Osteoblast (primary cell): ENCODE measurements around the gene CAPN9. TPM values are rescaled to one million over a fixed set of nuclear protein-coding genes. Genes with fewer than 3 reads are reported as not detected.

ENCODE experiments used
- DNase-seq: peaks from one replicate; pipeline ENCODE4 v3.0.0; 2011; ENCODE audit warnings: low spot score, mixed read lengths; ENCODE audit not compliant: insufficient read length; ENCODE audit errors: missing footprints
- H2AFZ ChIP-seq: 2 replicates; pipeline ENCODE4 v1.6.0; 2011; ENCODE audit warnings: mild to moderate bottlenecking, low read length
- H3K27ac ChIP-seq: 2 replicates; pipeline ENCODE4 v1.5.1; 2011; ENCODE audit warnings: mild to moderate bottlenecking, low read depth, low read length, moderate library complexity
- H3K27me3 ChIP-seq: 2 replicates; pipeline ENCODE4 v1.6.0; 2012; ENCODE audit warnings: mild to moderate bottlenecking, control low read depth, inconsistent platforms, low read length, moderate library complexity; ENCODE audit not compliant: insufficient read depth
- H3K36me3 ChIP-seq: 2 replicates; pipeline ENCODE4 v1.5.1; 2011; ENCODE audit warnings: mild to moderate bottlenecking, low read length, control low read depth, moderate library complexity; ENCODE audit not compliant: insufficient read depth
- H3K4me1 ChIP-seq: 2 replicates; pipeline ENCODE4 v1.5.1; 2011; ENCODE audit warnings: mild to moderate bottlenecking, low read length, control low read depth, moderate library complexity; ENCODE audit not compliant: insufficient read depth
- H3K4me2 ChIP-seq: 2 replicates; pipeline ENCODE4 v1.6.0; 2011; ENCODE audit warnings: mild to moderate bottlenecking, low read length; ENCODE audit not compliant: insufficient read depth
- H3K4me3 ChIP-seq: fragments of 200-600 bp; sonication (generic); 3 replicates; pipeline ENCODE4 v1.5.1; 2012; ENCODE audit warnings: mild to moderate bottlenecking, low read length, inconsistent platforms; ENCODE audit not compliant: insufficient read depth
- H3K79me2 ChIP-seq: 2 replicates; pipeline ENCODE4 v1.6.0; 2012; ENCODE audit warnings: mild to moderate bottlenecking, low read length, control low read depth, inconsistent platforms; ENCODE audit not compliant: insufficient read depth
- H3K9me3 ChIP-seq: 2 replicates; pipeline ENCODE4 v1.5.1; 2011; ENCODE audit warnings: low read depth, low read length, control low read depth
- H4K20me1 ChIP-seq: 2 replicates; pipeline ENCODE4 v1.6.0; 2012; ENCODE audit warnings: mild to moderate bottlenecking, low read length, control low read depth; ENCODE audit not compliant: insufficient read depth
- total RNA-seq: library from RNA; depleted of rRNA; stranded (reverse); fragments of >200 nt; gene quantifications from 2 replicates; pipeline ENCODE4 v1.2.3, GENCODE V29; 2012
- TF ChIP-seq, protein P1 (sequence below): IDR thresholded peaks from 2 replicates; pipeline ENCODE4 v1.5.1; 2011; ENCODE audit warnings: mild to moderate bottlenecking, low read depth, low read length, moderate library complexity; ENCODE audit errors: extremely low read depth

CAPN9 gene
- total RNA-seq, 1 donor, result not detected

DNA sequence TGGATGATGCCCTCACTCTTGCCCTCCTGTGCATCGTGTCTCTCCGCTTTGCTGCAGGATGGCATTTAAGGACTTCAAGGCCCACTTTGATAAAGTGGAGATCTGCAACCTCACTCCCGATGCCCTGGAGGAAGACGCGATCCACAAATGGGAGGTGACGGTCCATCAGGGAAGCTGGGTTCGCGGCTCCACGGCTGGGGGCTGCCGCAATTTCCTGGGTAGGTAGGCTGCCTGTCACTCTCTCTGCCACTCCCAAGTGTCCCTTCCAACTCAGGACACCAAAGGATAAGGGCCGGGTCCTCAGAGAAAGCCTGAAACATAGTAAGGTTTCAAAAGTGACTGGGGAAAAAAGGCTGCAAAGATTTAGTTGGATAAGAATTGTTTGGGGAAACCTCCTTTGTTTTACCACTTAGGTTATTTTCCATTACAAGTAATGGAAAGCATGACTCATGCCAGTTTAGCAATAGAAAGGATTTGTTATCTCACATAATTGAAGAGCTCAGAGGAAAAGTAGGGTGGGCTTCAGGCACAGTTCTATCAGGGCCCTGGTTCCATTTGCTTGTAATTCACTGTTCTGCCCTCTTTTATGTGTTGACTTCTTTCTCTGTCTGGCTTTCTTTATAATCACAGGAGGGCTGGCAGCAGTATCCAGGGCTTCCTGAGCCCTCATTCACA is 31.9 kb downstream of the CAPN9 start:
- TF ChIP-seq, protein P1, sequence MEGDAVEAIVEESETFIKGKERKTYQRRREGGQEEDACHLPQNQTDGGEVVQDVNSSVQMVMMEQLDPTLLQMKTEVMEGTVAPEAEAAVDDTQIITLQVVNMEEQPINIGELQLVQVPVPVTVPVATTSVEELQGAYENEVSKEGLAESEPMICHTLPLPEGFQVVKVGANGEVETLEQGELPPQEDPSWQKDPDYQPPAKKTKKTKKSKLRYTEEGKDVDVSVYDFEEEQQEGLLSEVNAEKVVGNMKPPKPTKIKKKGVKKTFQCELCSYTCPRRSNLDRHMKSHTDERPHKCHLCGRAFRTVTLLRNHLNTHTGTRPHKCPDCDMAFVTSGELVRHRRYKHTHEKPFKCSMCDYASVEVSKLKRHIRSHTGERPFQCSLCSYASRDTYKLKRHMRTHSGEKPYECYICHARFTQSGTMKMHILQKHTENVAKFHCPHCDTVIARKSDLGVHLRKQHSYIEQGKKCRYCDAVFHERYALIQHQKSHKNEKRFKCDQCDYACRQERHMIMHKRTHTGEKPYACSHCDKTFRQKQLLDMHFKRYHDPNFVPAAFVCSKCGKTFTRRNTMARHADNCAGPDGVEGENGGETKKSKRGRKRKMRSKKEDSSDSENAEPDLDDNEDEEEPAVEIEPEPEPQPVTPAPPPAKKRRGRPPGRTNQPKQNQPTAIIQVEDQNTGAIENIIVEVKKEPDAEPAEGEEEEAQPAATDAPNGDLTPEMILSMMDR, result no peak
- no peaks in the 10 kb centered on the region for H3K4me1 ChIP-seq
- DNase-seq, result no peak
- no peaks in the 10 kb centered on the region for H3K79me2 ChIP-seq
- no peak overlapping the region for H3K4me2 ChIP-seq
- H3K4me3 ChIP-seq, result no peak overlapping the region
- no peak overlapping the region for H3K27ac ChIP-seq
- no peaks in the 10 kb centered on the region for H4K20me1 ChIP-seq
- H3K9me3 ChIP-seq, result no peaks in the 10 kb centered on the region
- H3K27me3 ChIP-seq, result peaks cover 7% of the 10 kb centered on the region
- H2AFZ ChIP-seq, result no peak overlapping the region
- H3K36me3 ChIP-seq, result no peaks in the 10 kb centered on the region

DNA sequence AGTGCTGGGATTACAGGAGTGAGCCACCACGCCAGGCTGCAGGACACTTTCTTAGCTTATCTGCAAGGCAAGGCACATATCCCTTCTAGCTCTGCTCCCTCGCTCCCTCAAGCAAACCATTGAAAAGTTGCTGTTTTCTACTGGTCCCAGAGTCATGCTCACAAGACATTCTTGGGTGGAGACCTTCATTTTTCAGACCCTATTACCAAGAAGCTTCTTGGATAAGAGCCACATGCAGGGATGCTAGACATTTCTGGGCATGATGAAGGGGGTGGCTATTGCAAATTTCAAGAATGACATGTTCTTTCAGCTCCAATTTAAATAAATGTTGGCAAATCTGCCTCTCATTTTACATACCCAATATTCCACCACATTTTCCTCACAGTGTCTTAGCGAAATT is 33.9 kb downstream of the CAPN9 start:
- H3K79me2 ChIP-seq, result no peaks in the 10 kb centered on the region

DNA sequence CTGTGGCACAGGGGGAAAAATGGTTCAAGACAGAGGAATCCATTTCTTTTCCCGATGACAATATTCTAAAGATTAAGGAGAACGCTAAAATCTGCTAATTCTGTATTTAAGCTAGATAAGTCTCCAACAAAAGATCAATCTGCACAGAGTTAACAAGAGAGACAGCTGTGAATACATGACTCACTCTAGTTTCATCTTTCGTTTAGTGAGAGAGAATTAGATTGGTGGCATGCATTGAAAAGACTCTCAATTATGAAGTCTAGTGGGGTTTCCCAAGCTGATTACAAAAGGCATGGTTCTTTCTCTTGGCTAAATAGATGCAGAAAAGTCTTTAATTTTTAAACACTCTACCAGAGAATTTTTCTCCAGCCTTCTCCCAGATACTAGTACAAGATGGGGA is 34.4 kb downstream of the CAPN9 start:
- no peak overlapping the region for H3K4me2 ChIP-seq
- TF ChIP-seq, protein P1, result no peak
- H3K27ac ChIP-seq, result no peak overlapping the region
- H3K9me3 ChIP-seq, result no peaks in the 10 kb centered on the region
- no peaks in the 10 kb centered on the region for H3K4me1 ChIP-seq
- no peak overlapping the region for H3K4me3 ChIP-seq
- H2AFZ ChIP-seq, result no peak overlapping the region
- H3K79me2 ChIP-seq, result no peaks in the 10 kb centered on the region
- no peaks in the 10 kb centered on the region for H3K36me3 ChIP-seq
- H4K20me1 ChIP-seq, result no peaks in the 10 kb centered on the region
- no peak for DNase-seq
- peaks cover 7% of the 10 kb centered on the region for H3K27me3 ChIP-seq

More for the DNA sequence above, 33.9 kb downstream of the CAPN9 start:
- Histone ChIP-seq H3K4me3 (no peak overlapping the region), H3K4me2 (no peak overlapping the region), H3K9me3 (no peaks in the 10 kb centered on the region), H3K27ac (no peak overlapping the region), H3K4me1 (no peaks in the 10 kb centered on the region), H2AFZ (no peak overlapping the region), H3K36me3 (no peaks in the 10 kb centered on the region), H3K27me3 (peaks cover 7% of the 10 kb centered on the region), H4K20me1 (no peaks in the 10 kb centered on the region)
- TF ChIP-seq, protein P1, result no peak
- no peak for DNase-seq

DNA sequence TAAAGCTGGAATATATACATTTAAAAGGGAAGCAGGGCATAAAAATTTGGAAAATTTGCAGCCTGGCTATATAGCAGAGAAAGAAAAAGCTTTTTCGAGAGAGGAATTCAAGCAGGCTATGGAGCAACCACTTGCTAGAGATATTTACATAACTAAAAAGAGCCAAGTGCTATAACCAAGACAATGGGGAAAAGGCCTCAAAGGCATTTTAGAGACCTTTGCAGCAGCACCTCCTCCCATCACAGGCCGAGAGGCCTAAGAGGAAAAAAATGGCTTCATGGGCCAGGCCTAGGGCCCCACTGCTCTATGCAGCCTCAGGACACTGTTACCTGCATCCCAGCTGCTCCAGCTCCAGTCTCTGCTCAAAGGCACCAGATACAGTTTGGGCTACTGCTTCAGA is 37.0 kb downstream of the CAPN9 start:
- DNase-seq, result no peak
- Histone ChIP-seq H3K27ac (no peak overlapping the region), H3K36me3 (no peaks in the 10 kb centered on the region), H3K4me3 (no peak overlapping the region), H2AFZ (no peak overlapping the region), H3K9me3 (no peaks in the 10 kb centered on the region), H4K20me1 (no peaks in the 10 kb centered on the region), H3K4me2 (no peak overlapping the region), H3K79me2 (no peaks in the 10 kb centered on the region), H3K4me1 (no peaks in the 10 kb centered on the region), H3K27me3 (no peaks in the 10 kb centered on the region)
- TF ChIP-seq, protein P1, result no peak
